Mammary epithelial cell (primary cell): ENCODE results near the gene HDDC2.

ENCODE experiments used
- CTCF ChIP-seq, 2 donors: IDR thresholded peaks in 1 of 2; conservative IDR thresholded peaks in 1 of 2; 2 replicates each; pipeline ENCODE4 v1.5.1; 2011 to 2012; ENCODE audit warnings: inconsistent platforms in 2 of 2, low read length in 2 of 2, mild to moderate bottlenecking in 2 of 2, control low read depth in 1 of 2, low read depth in 1 of 2; ENCODE audit not compliant: insufficient read depth in 1 of 2; ENCODE audit errors: extremely low read depth in 1 of 2
- EZH2 ChIP-seq: IDR thresholded peaks from 2 replicates; pipeline ENCODE4 v1.6.1; 2012; ENCODE audit warnings: low read length, inconsistent platforms, borderline replicate concordance

GRCh38 chr6:125245523-125246264 lies 56.1 kb downstream of the HDDC2 start:
- no peak for TF ChIP-seq CTCF (conservative IDR thresholded peaks at IDR 0.05 in 1 of 2, IDR thresholded peaks at IDR 0.05 in 1 of 2; ENCODE audit: extremely low read depth in 1 of 2, insufficient read depth in 1 of 2, low read depth in 1 of 2, low read length in 2 of 2)
- no peak for TF ChIP-seq EZH2
